Spleen (tissue), 11 donors: Measurements from ENCODE around the gene CENPP. TPM values are rescaled to one million over a fixed set of nuclear protein-coding genes. Genes with fewer than 3 reads are reported as not detected.

Experiments
- DNase-seq: peaks from one replicate; pipeline ENCODE4 v3.0.0-alpha.2; 2020
- H3K27ac ChIP-seq, 8 donors: fragments of 200-600 bp; sonication (generic) in 7 of 8; 1 replicate in 4 of 8; 2 replicates in 4 of 8; pipeline versions ENCODE4 v1.5.0 to v1.8.0; 2016 to 2021; ENCODE audit warnings: inconsistent platforms in 4 of 8, mild to moderate bottlenecking in 4 of 8, moderate library complexity in 1 of 8
- H3K27me3 ChIP-seq, 7 donors: fragments of 200-600 bp; sonication (generic) in 6 of 7; replicated peaks in 1 of 7; 1 replicate in 4 of 7; 2 replicates in 3 of 7; pipeline versions ENCODE4 v1.5.0 to v1.8.0; 2016 to 2021; ENCODE audit warnings: inconsistent platforms in 3 of 7, mild to moderate bottlenecking in 1 of 7
- H3K36me3 ChIP-seq, 6 donors: fragments of 200-600 bp; sonication (generic) in 5 of 6; 1 replicate in 4 of 6; 2 replicates in 2 of 6; pipeline versions ENCODE4 v1.5.0 to v1.8.0; 2016 to 2021; ENCODE audit warnings: inconsistent platforms in 2 of 6
- H3K4me1 ChIP-seq, 6 donors: fragments of 200-600 bp; sonication (generic) in 5 of 6; 1 replicate in 3 of 6; 2 replicates in 3 of 6; pipeline versions ENCODE4 v1.5.0 to v1.8.0; 2016 to 2021; ENCODE audit warnings: inconsistent platforms in 3 of 6
- H3K4me3 ChIP-seq, 8 donors: fragments of 200-600 bp; sonication (generic) in 7 of 8; 1 replicate in 4 of 8; 2 replicates in 4 of 8; pipeline versions ENCODE4 v1.5.0 to v1.8.0; 2016 to 2021; ENCODE audit warnings: inconsistent platforms in 4 of 8, mild to moderate bottlenecking in 4 of 8, moderate library complexity in 2 of 8
- H3K9me3 ChIP-seq, 8 donors: fragments of 200-600 bp; sonication (generic) in 7 of 8; 1 replicate in 4 of 8; 2 replicates in 4 of 8; pipeline versions ENCODE4 v1.5.0 to v1.8.0; 2016 to 2021; ENCODE audit warnings: inconsistent platforms in 4 of 8
- POLR2A ChIP-seq, 3 donors: fragments of 450-650 bp; IDR thresholded peaks; one replicate each; pipeline ENCODE4 v1.5.1; 2017; ENCODE audit warnings: antibody characterized with exemption in 3 of 3, mild to moderate bottlenecking in 1 of 3
- POLR2AphosphoS5 ChIP-seq, 3 donors: sonication (generic); formaldehyde crosslinking; IDR thresholded peaks; one replicate each; pipeline ENCODE4 v1.5.1; 2017; ENCODE audit warnings: antibody characterized with exemption in 3 of 3
- WGBS, 5 donors: extraction: QIAGEN DNeasy Blood & Tissue Kit in 3 of 5; methylation state at CpG; one replicate each; pipeline versions ENCODE4 v1.1.5 to v1.1.7; 2013 to 2018; 5-methylcytosine and 5-hydroxymethylcytosine counted together
- intact Hi-C: fragments of 100-400 bp; cut with DNase I; formaldehyde crosslinking; loops from one replicate; pipeline ENCODE4 v1.15.0; 2023; ENCODE audit warnings: low total_unique reads
- polyA plus RNA-seq, 3 donors: library from polyadenylated mRNA; stranded (reverse); fragments of 200-250 nt; gene quantifications; one replicate each; pipeline ENCODE4 v1.2.1, GENCODE V29; 2013
- total RNA-seq, 7 donors: library from RNA; depleted of rRNA in 3 of 7; stranded (reverse); fragments of >200 nt in 3 of 7; fragmentation: NEBNext Ultra II Directional in 4 of 7; extraction: Animal tissue kit (Norgen Biotek cat#: 25700) in 4 of 7; gene quantifications; one replicate each; pipeline versions ENCODE4 v1.1.0 to v1.2.1, GENCODE V29; 2016 to 2021
- TF ChIP-seq, protein P1 (sequence below), 11 experiments: fragments of 200-600 bp in 7 of 11; fragments of 450-650 bp in 4 of 11; sonication (generic) in 4 of 11; IDR thresholded peaks in 8 of 11; conservative IDR thresholded peaks in 3 of 11; 1 replicate in 7 of 11; 2 replicates in 4 of 11; pipeline versions ENCODE4 v1.4.0 to v1.8.0; 2016 to 2021; ENCODE audit warnings: antibody characterized with exemption in 11 of 11, inconsistent platforms in 4 of 11, mild to moderate bottlenecking in 1 of 11
- donor health status: healthy with polysubstance abuse.
- donor health status: DM: no; HTN: no; CAD: no; lungs with moderate emphysema.
- donor health status: DM: no; HTN: no; CAD: no.
- donor health status: Bipolar disorder and iron deficiency.
- donor health status: healthy.
- donor health status: DM: no; HTN: no; CAD: no.
- donor health status: DM: yes; HTN: yes; CAD: no.

The CENPP gene
- total and polyA plus RNA-seq, 10 donors: 1.7 to 15.8 (median 6.2) TPM

- intact Hi-C loops: no loop called here
- peaks cover 3 to 100% (median 97%) of the 10 kb centered on the region in 6 donors for H3K36me3 ChIP-seq
- H3K4me3 ChIP-seq: no peak overlapping the region
- 88 to 97% (median 93%) methylated on average over 10 to 26 of the region's 26 CpGs for WGBS, 5 donors
- H3K27me3 ChIP-seq: no peaks in the 10 kb centered on the region
- H3K9me3 ChIP-seq: no peaks in the 10 kb centered on the region
- no peak for TF ChIP-seq POLR2A (IDR thresholded peaks at IDR 0.05)
- TF ChIP-seq, protein P1, sequence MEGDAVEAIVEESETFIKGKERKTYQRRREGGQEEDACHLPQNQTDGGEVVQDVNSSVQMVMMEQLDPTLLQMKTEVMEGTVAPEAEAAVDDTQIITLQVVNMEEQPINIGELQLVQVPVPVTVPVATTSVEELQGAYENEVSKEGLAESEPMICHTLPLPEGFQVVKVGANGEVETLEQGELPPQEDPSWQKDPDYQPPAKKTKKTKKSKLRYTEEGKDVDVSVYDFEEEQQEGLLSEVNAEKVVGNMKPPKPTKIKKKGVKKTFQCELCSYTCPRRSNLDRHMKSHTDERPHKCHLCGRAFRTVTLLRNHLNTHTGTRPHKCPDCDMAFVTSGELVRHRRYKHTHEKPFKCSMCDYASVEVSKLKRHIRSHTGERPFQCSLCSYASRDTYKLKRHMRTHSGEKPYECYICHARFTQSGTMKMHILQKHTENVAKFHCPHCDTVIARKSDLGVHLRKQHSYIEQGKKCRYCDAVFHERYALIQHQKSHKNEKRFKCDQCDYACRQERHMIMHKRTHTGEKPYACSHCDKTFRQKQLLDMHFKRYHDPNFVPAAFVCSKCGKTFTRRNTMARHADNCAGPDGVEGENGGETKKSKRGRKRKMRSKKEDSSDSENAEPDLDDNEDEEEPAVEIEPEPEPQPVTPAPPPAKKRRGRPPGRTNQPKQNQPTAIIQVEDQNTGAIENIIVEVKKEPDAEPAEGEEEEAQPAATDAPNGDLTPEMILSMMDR (IDR thresholded peaks at IDR 0.05 in 8 of 11, conservative IDR thresholded peaks at IDR 0.05 in 3 of 11): no peak
- peak in 1 of 3 donors; percentile 12 for TF ChIP-seq POLR2AphosphoS5 (IDR thresholded peaks at IDR 0.05)
- no peak overlapping the region for H3K27ac ChIP-seq
- DNase-seq: peak; percentile 66
- peaks cover 0 to 8% (median 3%) of the 10 kb centered on the region in 6 donors for H3K4me1 ChIP-seq
Observed at GRCh38 chr9:92637886-92638620, 312.3 kb downstream of the CENPP start.

DNA sequence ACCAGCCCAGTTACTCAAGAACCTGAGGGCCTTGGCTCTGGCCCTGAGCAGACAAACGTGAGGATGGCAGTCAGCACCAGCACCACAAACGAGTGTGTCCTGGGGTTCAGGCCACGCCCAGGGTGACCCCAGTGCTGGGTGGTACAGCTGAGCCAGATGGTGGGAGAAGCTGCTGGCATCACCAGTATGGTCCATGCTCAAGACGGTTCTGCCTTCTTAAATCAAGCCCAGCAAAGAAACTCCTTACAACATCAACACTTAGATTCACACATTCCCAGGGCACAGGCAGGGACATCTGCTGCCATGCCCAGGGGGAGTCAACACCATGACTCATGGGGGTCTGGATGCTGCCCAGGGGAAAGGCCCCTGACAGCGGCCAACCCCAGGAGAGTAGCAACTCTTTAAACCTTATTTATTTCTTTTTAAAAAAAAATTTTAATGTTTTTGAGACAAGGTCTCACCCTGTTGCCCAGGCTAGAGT, 312.9 kb downstream of the CENPP start:
- WGBS, 5 donors: 83 to 94% (median 88%) methylated on average over 2 to 5 of the region's 5 CpGs
- Histone ChIP-seq H3K27ac (no peak overlapping the region), H3K4me3 (no peak overlapping the region), H3K27me3 (no peaks in the 10 kb centered on the region), H3K9me3 (no peaks in the 10 kb centered on the region), H3K4me1 (peaks cover 0 to 8% (median 3%) of the 10 kb centered on the region in 6 donors), H3K36me3 (peaks cover 3 to 100% (median 96%) of the 10 kb centered on the region in 6 donors)
- DNase-seq: peak; percentile 67
- TF ChIP-seq, protein P1 (IDR thresholded peaks at IDR 0.05 in 8 of 11, conservative IDR thresholded peaks at IDR 0.05 in 3 of 11): no peak
- TF ChIP-seq POLR2AphosphoS5 (IDR thresholded peaks at IDR 0.05): no peak
- no peak for TF ChIP-seq POLR2A (IDR thresholded peaks at IDR 0.05)
- intact Hi-C loops: no loop called here

GRCh38 chr9:92639124-92639523, 313.4 kb downstream of the CENPP start:
- Histone ChIP-seq H3K9me3 (no peaks in the 10 kb centered on the region), H3K27me3 (no peaks in the 10 kb centered on the region), H3K36me3 (peaks cover 5 to 100% (median 96%) of the 10 kb centered on the region in 6 donors), H3K4me3 (no peak overlapping the region), H3K27ac (no peak overlapping the region), H3K4me1 (peaks cover 0 to 8% (median 3%) of the 10 kb centered on the region in 6 donors)
- peak; percentile 32 for DNase-seq
- intact Hi-C loops: no loop called here
- 93 to 98% (median 96%) methylated on average over 7 of the region's 7 CpGs for WGBS, 5 donors
- TF ChIP-seq POLR2A (IDR thresholded peaks at IDR 0.05) (no peak), POLR2AphosphoS5 (IDR thresholded peaks at IDR 0.05) (no peak)
- TF ChIP-seq, protein P1 (IDR thresholded peaks at IDR 0.05 in 8 of 11, conservative IDR thresholded peaks at IDR 0.05 in 3 of 11): no peak

DNA sequence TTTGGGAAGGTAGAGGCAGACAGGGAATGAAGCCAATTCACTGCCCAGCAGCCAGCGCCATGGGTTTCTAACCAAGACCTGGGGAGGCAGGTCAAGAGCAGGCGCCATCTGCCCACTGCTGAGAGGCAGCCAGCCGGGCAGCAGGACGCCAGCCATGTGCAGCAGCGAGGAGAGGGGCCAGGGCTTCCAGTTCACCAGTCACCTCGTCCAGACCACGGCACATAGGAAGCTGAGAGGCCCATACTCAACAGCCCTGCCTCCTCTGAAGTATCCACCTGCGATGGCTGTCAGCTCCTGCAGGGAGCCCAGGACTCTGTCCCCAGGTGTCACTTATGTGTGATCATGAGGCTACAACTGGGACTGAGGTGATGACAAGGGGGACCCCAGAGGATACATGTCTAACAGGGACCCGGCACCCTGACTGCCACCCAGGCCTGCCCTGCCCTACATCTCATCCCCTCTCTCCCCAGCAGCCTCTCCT, 314.1 kb downstream of the CENPP start:
- Histone ChIP-seq H3K4me3 (no peak overlapping the region), H3K36me3 (peaks cover 6 to 100% (median 98%) of the 10 kb centered on the region in 6 donors), H3K9me3 (peaks cover 0 to under 1% (median 0%) of the 10 kb centered on the region in 8 donors), H3K27me3 (no peaks in the 10 kb centered on the region), H3K27ac (no peak overlapping the region), H3K4me1 (peaks cover 0 to 4% (median under 1%) of the 10 kb centered on the region in 6 donors)
- 88 to 94% (median 93%) methylated on average over 8 to 9 of the region's 9 CpGs for WGBS, 5 donors
- intact Hi-C loops: no loop called here
- DNase-seq: peak; percentile 61
- TF ChIP-seq, protein P1 (IDR thresholded peaks at IDR 0.05 in 8 of 11, conservative IDR thresholded peaks at IDR 0.05 in 3 of 11): no peak
- TF ChIP-seq POLR2A (IDR thresholded peaks at IDR 0.05) (no peak), POLR2AphosphoS5 (IDR thresholded peaks at IDR 0.05) (peak in 1 of 3 donors; percentile 22)
